EH (cell line): Measurements from ENCODE around the gene GABPB1.

Source experiments
- DNase-seq: peaks from one replicate; pipeline ENCODE4 v3.0.0-alpha.2; 2015; ENCODE audit warnings: low read depth

The GABPB1 gene

DNA sequence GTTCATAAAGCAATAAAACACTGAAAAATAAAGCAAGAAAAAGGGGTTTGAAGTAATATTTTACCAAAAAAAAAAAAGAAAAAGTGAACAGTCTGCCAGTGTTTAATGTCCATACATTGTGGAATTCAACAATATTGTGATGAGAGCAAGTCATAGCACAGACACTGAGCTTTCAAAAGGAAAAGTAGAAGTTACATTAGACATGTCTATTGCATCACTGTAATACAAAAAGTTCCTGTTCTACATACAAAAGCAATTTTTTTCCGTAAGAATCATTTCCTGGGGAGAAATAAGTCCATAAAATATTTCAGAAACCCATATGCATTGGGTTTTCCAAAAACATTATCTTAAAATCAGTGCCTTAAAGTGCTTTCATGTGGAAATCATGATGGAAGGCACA, 77.6 kb downstream of the GABPB1 start:
- no peak for DNase-seq

- DNase-seq, result no peak
Measured at GRCh38 chr15:50275908-50276307, 79.1 kb downstream of the GABPB1 start.

GRCh38 chr15:50275091-50275490, 79.9 kb downstream of the GABPB1 start:
- DNase-seq, result no peak

DNA sequence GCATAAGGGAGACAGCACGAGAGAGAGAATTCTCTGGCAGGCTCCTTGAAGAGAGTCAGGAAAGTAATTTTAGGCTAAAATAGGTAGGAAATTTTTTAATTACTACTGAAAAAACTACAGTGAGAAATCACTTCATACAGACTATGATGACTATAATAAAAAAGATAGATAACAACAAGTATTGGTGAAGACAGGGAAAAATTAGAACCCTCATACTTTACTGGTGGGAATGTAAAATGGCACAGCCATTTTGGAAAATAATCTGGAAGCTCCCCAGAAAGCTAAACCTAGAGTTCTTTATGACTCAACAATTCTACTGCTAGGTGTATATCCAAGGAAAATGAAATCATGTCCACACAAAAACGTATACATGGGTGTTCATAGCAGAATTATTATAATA, 87.4 kb downstream of the GABPB1 start:
- DNase-seq, result no peak

DNA sequence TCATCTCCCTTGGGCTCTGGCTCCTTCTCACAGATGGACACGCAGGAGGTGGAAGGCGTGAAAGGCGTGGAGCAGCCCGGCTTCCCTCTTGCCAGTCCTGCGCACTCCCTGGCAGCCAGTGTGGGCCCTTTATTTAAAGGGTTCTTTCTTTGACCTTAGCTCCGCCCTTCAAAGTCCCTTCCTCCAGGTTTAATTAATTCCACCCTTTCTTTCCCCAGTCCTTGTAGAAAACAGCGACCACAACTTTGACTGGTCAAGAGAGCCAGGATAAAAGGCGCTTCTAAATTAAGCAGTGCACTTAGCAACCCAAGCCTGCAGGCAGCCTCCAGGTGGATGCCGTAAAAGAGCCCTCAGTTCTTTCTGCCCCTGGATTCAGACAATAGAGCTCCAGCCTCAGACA, 89.4 kb downstream of the GABPB1 start, which contains the start of gene HDC:
HDC (minus strand) TSS at position 107 of the 400 bp plus-strand sequence; CDS start at position 4, 103 bp downstream.
- no peak for DNase-seq

GRCh38 chr15:50262533-50262932, 92.5 kb downstream of the GABPB1 start:
- DNase-seq, result no peak

GRCh38 chr15:50261981-50262380, 93.0 kb downstream of the GABPB1 start:
- no peak for DNase-seq

DNA sequence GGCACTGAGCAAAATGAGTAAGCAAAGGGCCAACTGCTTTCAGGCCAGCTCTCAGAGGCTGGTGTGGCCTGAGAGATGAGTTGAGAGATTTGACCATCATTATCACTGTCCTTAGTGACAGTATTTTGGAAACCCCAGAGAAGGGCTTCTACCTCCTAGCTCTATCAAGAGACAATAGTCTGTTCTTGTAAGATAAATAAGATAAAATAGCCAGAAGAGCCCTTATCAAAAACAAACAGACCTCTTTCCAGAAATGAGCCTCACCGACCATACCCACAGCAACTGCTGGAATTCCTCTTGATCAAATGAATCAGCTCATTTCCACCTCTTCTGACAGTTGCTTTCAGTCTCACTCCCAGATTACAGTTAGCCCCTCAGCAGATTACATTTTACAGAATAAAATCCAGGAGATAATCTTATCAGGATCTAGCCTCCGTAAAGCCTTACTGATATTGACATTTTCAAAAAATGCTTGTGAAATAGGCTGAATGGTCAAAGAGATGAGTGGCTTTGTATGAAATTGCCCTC, 94.0 kb downstream of the GABPB1 start:
- no peak for DNase-seq

- no peak for DNase-seq
Measured at GRCh38 chr15:50259276-50259675, 95.7 kb downstream of the GABPB1 start.

DNA sequence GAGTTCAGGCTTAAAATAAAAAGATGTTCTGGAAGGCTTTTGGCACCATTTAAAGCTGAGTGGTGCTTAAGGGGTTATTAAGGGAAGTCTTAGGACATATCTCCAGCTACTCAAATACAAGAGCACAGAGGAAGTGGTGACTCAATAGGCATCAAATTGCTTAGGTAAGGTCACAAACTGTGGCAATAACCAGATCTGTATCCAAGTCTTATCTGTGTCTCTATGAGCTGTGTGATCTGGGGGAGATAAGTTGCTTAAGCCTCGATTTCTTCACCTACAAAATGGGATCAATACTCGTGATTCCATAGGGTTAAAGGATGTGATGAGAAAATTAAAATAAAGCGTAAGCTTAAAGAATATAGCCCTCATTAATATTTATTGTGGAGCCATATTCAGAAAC, 97.1 kb downstream of the GABPB1 start:
- DNase-seq, result peak; percentile 60

DNA sequence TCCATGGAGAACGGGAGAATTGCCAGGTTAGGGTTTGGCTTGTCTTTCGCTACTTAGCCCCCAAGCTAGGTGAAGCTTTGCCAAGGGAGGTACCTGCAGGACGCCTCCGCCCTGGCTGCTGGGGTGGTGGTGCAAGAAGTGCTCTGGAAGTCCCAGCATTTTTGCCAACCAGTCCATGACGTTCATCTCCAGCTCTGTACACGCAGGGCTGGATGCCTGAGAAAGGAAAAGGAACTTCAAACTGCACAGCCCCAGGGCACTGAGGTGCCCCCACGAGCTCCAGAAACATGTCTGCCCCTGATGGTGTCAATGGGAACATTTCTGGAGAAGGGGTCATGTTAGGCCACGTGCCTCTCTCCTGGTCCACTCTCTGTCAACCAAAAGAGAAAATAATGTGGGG, 97.7 kb downstream of the GABPB1 start:
- DNase-seq, result no peak

- DNase-seq, result peak; percentile 81
Measured at GRCh38 chr15:50256188-50257041, 98.6 kb downstream of the GABPB1 start.

- DNase-seq, result no peak
Measured at GRCh38 chr15:50252556-50252955, 102.4 kb downstream of the GABPB1 start.

DNA sequence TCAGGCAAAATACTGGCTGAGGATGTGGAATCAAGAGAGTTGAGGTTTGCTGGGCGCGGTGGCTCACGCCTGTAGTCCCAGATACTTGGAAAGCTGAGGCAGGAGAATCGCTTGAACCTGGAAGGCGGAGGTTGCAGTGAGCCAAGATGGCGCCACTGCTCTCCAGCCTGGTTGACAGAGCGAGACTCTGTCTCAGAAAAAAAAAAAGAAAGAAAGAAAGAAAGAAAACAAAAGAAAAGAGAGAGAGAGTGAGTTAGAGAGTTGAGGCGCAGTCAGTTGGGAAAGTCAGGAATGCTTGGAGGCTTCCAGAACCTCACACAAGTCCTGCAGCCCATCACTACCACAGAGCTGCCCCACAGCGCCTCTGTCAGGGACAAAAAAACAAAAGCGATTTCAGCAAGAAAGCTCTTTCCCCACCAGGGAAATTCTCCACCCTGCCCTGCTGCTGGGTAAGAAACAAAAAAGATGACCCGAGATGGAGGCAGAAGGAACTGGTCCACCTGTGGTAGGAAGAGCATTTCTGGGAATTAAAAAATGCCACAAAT, 103.3 kb downstream of the GABPB1 start:
- peak; percentile 16 for DNase-seq

DNA sequence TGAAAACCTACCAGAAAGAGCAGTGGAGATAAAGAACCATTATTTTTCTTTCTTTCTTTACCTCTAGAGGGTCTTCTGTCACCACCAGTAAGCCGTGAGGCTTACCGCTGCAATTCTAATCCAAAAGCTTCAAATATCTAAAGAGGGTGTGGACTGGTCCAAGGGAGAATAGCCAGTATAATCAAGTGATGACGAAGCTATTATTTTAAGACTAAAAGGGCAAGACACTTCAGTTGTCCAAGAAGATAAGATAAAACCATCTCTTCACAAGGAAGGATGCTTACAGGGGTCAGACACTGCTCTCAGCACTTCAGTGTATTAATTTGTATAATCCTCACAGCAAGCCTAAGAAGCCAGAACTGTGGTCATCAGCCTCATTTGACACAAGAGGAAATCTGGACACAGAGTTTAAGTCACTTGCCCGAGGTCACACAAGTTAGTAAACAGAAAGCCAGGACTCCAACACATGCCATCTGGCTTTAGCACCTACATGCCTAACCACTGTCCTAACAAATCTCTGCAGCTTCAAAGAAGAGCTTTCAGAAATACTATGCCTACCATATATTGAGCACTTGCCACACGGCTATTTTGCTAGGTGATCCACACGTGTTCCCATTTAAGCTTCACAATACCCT, 104.1 kb downstream of the GABPB1 start:
- DNase-seq, result no peak

GRCh38 chr15:50249704-50250103, 105.3 kb downstream of the GABPB1 start:
- DNase-seq, result no peak

GRCh38 chr15:50248994-50249582, 105.9 kb downstream of the GABPB1 start:
- peak; percentile 33 for DNase-seq

GRCh38 chr15:50247819-50248655, 107.0 kb downstream of the GABPB1 start:
- peak; percentile 36 for DNase-seq

- DNase-seq, result no peak
Measured at GRCh38 chr15:50246631-50247030, 108.4 kb downstream of the GABPB1 start.

DNA sequence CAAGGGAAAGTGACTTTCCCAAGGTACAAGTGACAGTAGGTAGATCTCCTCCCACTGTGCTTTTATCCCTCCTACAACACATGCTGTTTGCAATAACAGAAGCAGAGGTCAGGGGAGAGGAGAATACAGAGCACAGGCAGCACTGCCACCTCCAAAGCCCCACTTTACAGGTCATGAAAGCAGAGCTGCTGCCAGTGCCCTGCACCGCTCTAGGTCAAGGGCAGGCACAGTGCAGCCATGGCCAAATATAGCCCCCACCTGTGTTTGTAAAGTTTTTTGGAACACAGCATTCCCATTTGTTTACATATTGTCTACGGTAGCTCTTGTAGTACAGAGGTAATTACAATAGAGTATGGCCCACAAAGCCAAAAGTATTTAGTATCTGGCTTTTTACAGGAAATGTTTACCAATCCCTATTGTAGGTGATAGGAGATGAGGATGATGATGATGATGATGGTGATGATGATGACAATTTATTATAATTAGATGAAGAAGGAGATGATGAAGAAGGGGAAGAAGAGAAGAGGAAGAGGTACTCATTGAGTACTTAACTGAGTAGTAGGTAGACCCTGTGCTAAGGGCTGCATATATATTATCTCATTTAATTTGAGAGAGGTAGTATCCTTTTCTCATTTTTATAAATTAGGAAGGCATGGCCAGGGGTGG, 109.9 kb downstream of the GABPB1 start:
- DNase-seq, result no peak

- DNase-seq, result no peak
Measured at GRCh38 chr15:50244153-50244552, 110.8 kb downstream of the GABPB1 start.
